H9 (cell line): ENCODE results near the gene FAM25G. TPM values are rescaled to one million over a fixed set of nuclear protein-coding genes. Genes with fewer than 3 reads are reported as not detected.

Experiments
- DNase-seq: peaks from one replicate; pipeline ENCODE4 v3.0.0-alpha.2; 2017
- H2AFZ ChIP-seq: one replicate; pipeline ENCODE4 v1.6.1; 2013; ENCODE audit warnings: mild to moderate bottlenecking, low read length, control low read depth, moderate library complexity
- H2AK5ac ChIP-seq: 2 replicates; pipeline ENCODE4 v1.6.1; 2013; ENCODE audit warnings: low read length, control low read depth, mixed read lengths; ENCODE audit not compliant: insufficient read length
- H2BK120ac ChIP-seq: one replicate; pipeline ENCODE4 v1.6.1; 2013; ENCODE audit warnings: low read depth, mild to moderate bottlenecking, low read length, control low read depth, inconsistent platforms; ENCODE audit not compliant: poor library complexity, severe bottlenecking
- H2BK12ac ChIP-seq: 2 replicates; pipeline ENCODE4 v1.6.1; 2013; ENCODE audit warnings: low read length, control low read depth, mixed read lengths, low read depth; ENCODE audit not compliant: insufficient read length
- H2BK15ac ChIP-seq: 2 replicates; pipeline ENCODE4 v1.6.1; 2013; ENCODE audit warnings: low read depth, low read length, control low read depth
- H2BK20ac ChIP-seq: one replicate; pipeline ENCODE4 v1.6.1; 2013; ENCODE audit warnings: low read depth, mild to moderate bottlenecking, low read length, control low read depth, inconsistent platforms; ENCODE audit not compliant: poor library complexity, severe bottlenecking
- H2BK5ac ChIP-seq: 2 replicates; pipeline ENCODE4 v1.6.1; 2013; ENCODE audit warnings: low read length, control low read depth, mixed read lengths; ENCODE audit not compliant: insufficient read length
- H3K14ac ChIP-seq: 2 replicates; pipeline ENCODE4 v1.6.1; 2013; ENCODE audit warnings: low read length, control low read depth; ENCODE audit not compliant: insufficient read depth
- H3K18ac ChIP-seq: 2 replicates; pipeline ENCODE4 v1.6.1; 2013; ENCODE audit warnings: low read depth, mild to moderate bottlenecking, mixed read lengths, low read length, control low read depth; ENCODE audit not compliant: insufficient read length
- H3K23ac ChIP-seq: 2 replicates; pipeline ENCODE4 v1.6.1; 2013; ENCODE audit warnings: low read length, control low read depth, mixed read lengths, low read depth; ENCODE audit not compliant: insufficient read length
- H3K23me2 ChIP-seq: 2 replicates; pipeline ENCODE4 v1.6.1; 2013; ENCODE audit warnings: low read depth, mild to moderate bottlenecking, mixed read lengths, low read length, control low read depth; ENCODE audit not compliant: insufficient read length, poor library complexity, severe bottlenecking
- H3K27ac ChIP-seq: 2 replicates; pipeline ENCODE4 v1.5.1; 2013; ENCODE audit warnings: low read length, control low read depth, mixed read lengths, low read depth; ENCODE audit not compliant: insufficient read length
- H3K27me3 ChIP-seq: 2 replicates; pipeline ENCODE4 v1.6.1; 2013; ENCODE audit warnings: low read length, control low read depth, inconsistent platforms; ENCODE audit not compliant: insufficient read depth
- H3K4ac ChIP-seq: 2 replicates; pipeline ENCODE4 v1.6.1; 2013; ENCODE audit warnings: low read depth, mild to moderate bottlenecking, control low read depth, inconsistent platforms, low read length, moderate library complexity
- H3K4me1 ChIP-seq: 2 replicates; pipeline ENCODE4 v1.6.1; 2013; ENCODE audit warnings: low read length, control low read depth, inconsistent platforms; ENCODE audit not compliant: insufficient read depth
- H3K4me2 ChIP-seq: 2 replicates; pipeline ENCODE4 v1.6.1; 2013; ENCODE audit warnings: low read length, control low read depth, mixed read lengths; ENCODE audit not compliant: insufficient read length, insufficient read depth
- H3K56ac ChIP-seq: 2 replicates; pipeline ENCODE4 v1.6.1; 2013; ENCODE audit warnings: low read depth, mild to moderate bottlenecking, mixed read lengths, low read length, control low read depth; ENCODE audit not compliant: insufficient read length
- H3K79me1 ChIP-seq: 2 replicates; pipeline ENCODE4 v1.6.1; 2013; ENCODE audit warnings: low read depth, mild to moderate bottlenecking, moderate library complexity, low read length, control low read depth, inconsistent platforms; ENCODE audit not compliant: insufficient read depth, poor library complexity, severe bottlenecking
- H3K79me2 ChIP-seq: 2 replicates; pipeline ENCODE4 v1.6.1; 2013; ENCODE audit warnings: low read length, control low read depth, inconsistent platforms; ENCODE audit not compliant: insufficient read depth
- H3K9ac ChIP-seq: 2 replicates; pipeline ENCODE4 v1.6.1; 2013; ENCODE audit warnings: low read length, control low read depth, mixed read lengths; ENCODE audit not compliant: insufficient read length; ENCODE audit errors: extremely low read depth
- H3K9me3 ChIP-seq: one replicate; pipeline ENCODE4 v1.6.1; 2013; ENCODE audit warnings: low read depth, low read length, inconsistent platforms; ENCODE audit not compliant: control insufficient read depth
- H3T11ph ChIP-seq: one replicate; pipeline ENCODE4 v1.6.1; 2013; ENCODE audit warnings: mild to moderate bottlenecking, low read length, control low read depth, inconsistent platforms
- H4K20me1 ChIP-seq: one replicate; pipeline ENCODE4 v1.6.1; 2013; ENCODE audit not compliant: control insufficient read depth, insufficient read length, insufficient read depth
- H4K5ac ChIP-seq: 2 replicates; pipeline ENCODE4 v1.6.1; 2013; ENCODE audit warnings: low read depth, mild to moderate bottlenecking, mixed read lengths, low read length, control low read depth; ENCODE audit not compliant: insufficient read length
- H4K8ac ChIP-seq: replicated peaks from 2 replicates; pipeline ENCODE4 v1.6.1; 2013; ENCODE audit warnings: low read length, control low read depth, mixed read lengths, low read depth; ENCODE audit not compliant: insufficient read length
- H4K91ac ChIP-seq: 2 replicates; pipeline ENCODE4 v1.6.1; 2013; ENCODE audit warnings: low read depth, mild to moderate bottlenecking, moderate library complexity, mixed read lengths, low read length, control low read depth; ENCODE audit not compliant: insufficient read length
- H3K27ac Mint-ChIP-seq, 3 experiments: 2 replicates in 2 of 3; 3 replicates in 1 of 3; pipeline ENCODE4 v1.8.0; 2020 to 2021; ENCODE audit warnings: mixed read lengths in 3 of 3, mild to moderate bottlenecking in 1 of 3, moderate library complexity in 1 of 3
- H3K27me3 Mint-ChIP-seq: 2 replicates; pipeline ENCODE4 v1.8.0; 2021; ENCODE audit warnings: low read depth, mild to moderate bottlenecking, moderate library complexity, mixed read lengths
- H3K36me3 Mint-ChIP-seq, 3 experiments: 2 replicates in 2 of 3; 3 replicates in 1 of 3; pipeline ENCODE4 v1.8.0; 2020 to 2021; ENCODE audit warnings: low read depth in 3 of 3, mixed read lengths in 3 of 3; ENCODE audit not compliant: insufficient read depth in 1 of 3
- H3K4me1 Mint-ChIP-seq, 2 experiments: 2 replicates each; pipeline ENCODE4 v1.8.0; 2020; ENCODE audit warnings: mixed read lengths in 2 of 2
- H3K4me3 Mint-ChIP-seq, 2 experiments: 2 replicates in 1 of 2; 3 replicates in 1 of 2; pipeline ENCODE4 v1.8.0; 2020 to 2021; ENCODE audit warnings: mild to moderate bottlenecking in 2 of 2, mixed read lengths in 2 of 2, moderate library complexity in 1 of 2
- H3K9me3 Mint-ChIP-seq, 2 experiments: 2 replicates in 1 of 2; 3 replicates in 1 of 2; pipeline ENCODE4 v1.8.0; 2020; ENCODE audit warnings: mild to moderate bottlenecking in 2 of 2, mixed read lengths in 2 of 2, moderate library complexity in 1 of 2
- CTCF ChIP-seq: fragments of 200-600 bp; sonication (generic); conservative IDR thresholded peaks from 3 replicates; pipeline ENCODE4 v1.8.0; 2021; ENCODE audit warnings: antibody characterized with exemption, mild to moderate bottlenecking
- WGBS: extraction: QIAGEN DNeasy Blood & Tissue Kit; methylation state at CpG from one replicate; pipeline ENCODE4 v1.1.7; 2013; ENCODE audit warnings: missing lambda C conversion rate, low lambda C conversion rate, mixed read lengths; ENCODE audit not compliant: insufficient read length; ENCODE audit errors: extremely low coverage; 5-methylcytosine and 5-hydroxymethylcytosine counted together
- total RNA-seq: library from RNA; stranded (reverse); gene quantifications from 2 replicates; pipeline ENCODE4 v1.2.1, GENCODE V29; 2021

Gene FAM25G
- total RNA-seq, 1 experiment from 2014 or later = not detected

GRCh38 chr10:47442351-47442750, 49.1 kb downstream of the FAM25G start:
- H3K23me2 ChIP-seq = no peaks in the 10 kb centered on the region
- no peaks in the 10 kb centered on the region for H3K79me1 ChIP-seq
- H3K23ac ChIP-seq = no peak overlapping the region
- no peaks in the 10 kb centered on the region for H3K4me1 ChIP-seq
- TF ChIP-seq CTCF = no peak
- no peaks in the 10 kb centered on the region for H4K20me1 ChIP-seq
- no peak overlapping the region for H3K18ac ChIP-seq
- Mint-ChIP-seq H3K4me3 (no peak overlapping the region), H3K4me1 (peaks cover 0 to 2% of the 10 kb centered on the region in 2 experiments; a peak in 2 of 4 replicates), H3K27me3 (peaks cover 1% of the 10 kb centered on the region), H3K27ac (no peak overlapping the region; a peak in 2 of 7 replicates), H3K36me3 (no peaks in the 10 kb centered on the region; a peak in 2 of 7 replicates), H3K9me3 (peaks cover 11% of the 10 kb centered on the region in 2 experiments; a peak in 4 of 5 replicates)
- no peak overlapping the region for H2BK5ac ChIP-seq
- H3K9me3 ChIP-seq = no peaks in the 10 kb centered on the region
- WGBS = no CpG with 5 or more reads among the region's 5 CpGs
- DNase-seq = peak; percentile 14
- H3K9ac ChIP-seq = no peak overlapping the region
- no peak overlapping the region for H2BK20ac ChIP-seq
- H4K5ac ChIP-seq = no peak overlapping the region
- no peak overlapping the region for H3K4me2 ChIP-seq
- H3K14ac ChIP-seq = no peak overlapping the region
- H3K4ac ChIP-seq = no peak overlapping the region
- H2AFZ ChIP-seq = no peak overlapping the region
- H2BK12ac ChIP-seq = no peak overlapping the region
- no peaks in the 10 kb centered on the region for H3K27me3 ChIP-seq
- no peak overlapping the region for H2BK15ac ChIP-seq
- no peak overlapping the region for H3K56ac ChIP-seq
- no peaks in the 10 kb centered on the region for H3K79me2 ChIP-seq
- no peak overlapping the region for H4K91ac ChIP-seq
- no peak overlapping the region for H3T11ph ChIP-seq
- no peak overlapping the region for H3K27ac ChIP-seq
- H4K8ac ChIP-seq = no peak overlapping the region
- no peak overlapping the region for H2BK120ac ChIP-seq
- no peak overlapping the region for H2AK5ac ChIP-seq
